Measurements from ENCODE around the gene LRRC3. TPM values are rescaled to one million over a fixed set of nuclear protein-coding genes. Genes with fewer than 3 reads are reported as not detected.
A peak's percentile ranks its signal among the peaks of the same experiment; 100 is the strongest.

Gene LRRC3
- total and polyA plus RNA-seq, 2 experiments from 2014 or later = 4.1 to 9.5 TPM

DNA sequence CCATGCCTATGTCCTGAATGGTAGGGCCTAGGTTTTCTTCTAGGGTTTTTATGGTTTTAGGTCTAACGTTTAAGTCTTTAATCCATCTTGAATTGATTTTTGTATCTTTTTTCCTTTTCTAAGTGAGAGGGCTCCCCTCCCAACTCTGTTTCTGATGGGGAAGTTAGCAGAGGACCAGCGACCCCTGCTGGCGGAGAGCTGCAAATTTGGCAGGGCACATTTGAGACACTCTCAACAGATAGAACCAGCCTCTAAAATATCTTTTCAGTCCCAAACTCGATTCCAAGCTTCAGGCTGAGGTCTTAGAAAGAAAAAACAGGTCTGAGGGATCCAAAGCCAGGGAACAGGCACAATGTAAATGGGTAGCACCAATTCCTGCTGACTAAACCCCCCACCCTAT lies 32.5 kb downstream of the LRRC3 start:
- no peak overlapping the region for H3K4me3 ChIP-seq
- TF ChIP-seq, protein P1, sequence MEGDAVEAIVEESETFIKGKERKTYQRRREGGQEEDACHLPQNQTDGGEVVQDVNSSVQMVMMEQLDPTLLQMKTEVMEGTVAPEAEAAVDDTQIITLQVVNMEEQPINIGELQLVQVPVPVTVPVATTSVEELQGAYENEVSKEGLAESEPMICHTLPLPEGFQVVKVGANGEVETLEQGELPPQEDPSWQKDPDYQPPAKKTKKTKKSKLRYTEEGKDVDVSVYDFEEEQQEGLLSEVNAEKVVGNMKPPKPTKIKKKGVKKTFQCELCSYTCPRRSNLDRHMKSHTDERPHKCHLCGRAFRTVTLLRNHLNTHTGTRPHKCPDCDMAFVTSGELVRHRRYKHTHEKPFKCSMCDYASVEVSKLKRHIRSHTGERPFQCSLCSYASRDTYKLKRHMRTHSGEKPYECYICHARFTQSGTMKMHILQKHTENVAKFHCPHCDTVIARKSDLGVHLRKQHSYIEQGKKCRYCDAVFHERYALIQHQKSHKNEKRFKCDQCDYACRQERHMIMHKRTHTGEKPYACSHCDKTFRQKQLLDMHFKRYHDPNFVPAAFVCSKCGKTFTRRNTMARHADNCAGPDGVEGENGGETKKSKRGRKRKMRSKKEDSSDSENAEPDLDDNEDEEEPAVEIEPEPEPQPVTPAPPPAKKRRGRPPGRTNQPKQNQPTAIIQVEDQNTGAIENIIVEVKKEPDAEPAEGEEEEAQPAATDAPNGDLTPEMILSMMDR (IDR thresholded peaks at IDR 0.05; ENCODE audit: low read depth, low read length) = peak; percentile 50
- no peak overlapping the region for H3K27ac ChIP-seq
- H3K27me3 ChIP-seq = no peaks in the 10 kb centered on the region
- H3K36me3 ChIP-seq = no peaks in the 10 kb centered on the region
- no peak for DNase-seq (ENCODE audit: low read depth in 1 of 2, low spot score in 1 of 2)
- H3K9me3 ChIP-seq (ENCODE audit: low read depth) = no peaks in the 10 kb centered on the region
- peaks cover 4% of the 10 kb centered on the region for H3K4me1 ChIP-seq (ENCODE audit: low read depth)

DNA sequence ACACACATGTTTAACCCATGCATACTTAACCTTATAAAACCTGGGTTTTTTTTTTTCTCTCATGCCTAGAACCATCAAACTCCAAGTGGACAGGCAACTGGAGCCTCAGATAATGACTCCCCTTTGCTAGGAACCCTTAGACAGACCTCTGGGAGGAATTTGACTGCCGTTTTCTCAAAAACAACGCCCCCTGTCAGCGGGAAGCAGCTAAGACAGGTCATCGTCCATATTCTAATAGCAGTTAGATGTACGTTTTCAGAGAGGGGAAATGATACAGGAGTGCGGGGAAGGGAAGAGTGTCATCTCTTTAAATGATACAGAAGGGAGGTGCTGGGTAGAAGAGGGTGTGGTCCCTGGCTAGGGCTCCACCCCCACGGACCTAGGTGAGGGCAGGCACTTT lies 34.7 kb downstream of the LRRC3 start:
- Histone ChIP-seq H3K27me3 (no peaks in the 10 kb centered on the region), H3K36me3 (no peaks in the 10 kb centered on the region), H3K27ac (no peak overlapping the region), H3K4me3 (no peak overlapping the region), H3K9me3 (ENCODE audit: low read depth) (no peaks in the 10 kb centered on the region), H3K4me1 (ENCODE audit: low read depth) (peaks cover 6% of the 10 kb centered on the region)
- no peak for DNase-seq (ENCODE audit: low read depth in 1 of 2, low spot score in 1 of 2)
- TF ChIP-seq, protein P1 (IDR thresholded peaks at IDR 0.05; ENCODE audit: low read depth, low read length) = peak; percentile 8

DNA sequence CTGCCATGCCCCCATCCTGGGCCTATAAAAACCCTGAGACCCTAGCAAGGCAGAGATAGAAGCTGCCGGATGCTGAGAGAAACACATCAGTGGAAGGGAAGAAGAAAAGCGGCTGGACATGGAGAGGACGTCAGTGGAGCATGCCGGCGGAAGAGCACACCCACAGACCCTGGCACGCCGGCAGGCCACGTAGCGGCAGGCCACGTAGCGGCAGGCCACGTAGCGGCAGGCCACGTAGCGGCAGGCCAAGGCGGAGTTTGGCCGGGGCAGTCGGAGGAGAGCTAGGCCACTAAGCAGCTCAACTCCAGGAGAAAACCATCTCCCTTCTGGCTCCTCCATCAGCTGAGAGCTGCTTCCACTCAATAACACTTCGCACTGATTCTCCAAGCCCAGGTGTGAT lies 35.1 kb downstream of the LRRC3 start:
- TF ChIP-seq, protein P1 (IDR thresholded peaks at IDR 0.05; ENCODE audit: low read depth, low read length) = no peak
- no peak overlapping the region for H3K4me3 ChIP-seq
- H3K27ac ChIP-seq = no peak overlapping the region
- peaks cover 9% of the 10 kb centered on the region for H3K4me1 ChIP-seq (ENCODE audit: low read depth)
- no peak for DNase-seq (ENCODE audit: low read depth in 1 of 2, low spot score in 1 of 2)
- H3K27me3 ChIP-seq = no peaks in the 10 kb centered on the region
- H3K36me3 ChIP-seq = no peaks in the 10 kb centered on the region
- H3K9me3 ChIP-seq (ENCODE audit: low read depth) = no peaks in the 10 kb centered on the region

DNA sequence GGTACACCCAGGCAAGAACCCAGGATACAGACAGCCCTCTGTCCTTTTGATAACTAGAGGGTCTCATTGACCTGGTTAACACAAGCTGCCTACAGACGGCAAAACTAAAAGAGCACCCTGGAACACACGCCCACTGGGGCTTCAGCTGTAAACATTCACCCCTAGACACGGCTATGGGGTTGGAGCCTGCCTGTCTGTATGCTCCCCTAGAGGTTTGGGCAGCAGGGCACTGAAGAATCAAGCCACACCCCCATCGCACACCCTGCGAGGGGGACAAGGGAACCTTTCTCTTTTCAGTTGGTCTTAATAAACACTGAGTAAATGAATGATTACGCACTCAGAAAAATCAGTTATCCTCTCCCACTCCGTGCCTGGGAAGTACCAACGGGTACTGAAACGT lies 35.5 kb downstream of the LRRC3 start:
- Histone ChIP-seq H3K4me3 (no peak overlapping the region), H3K36me3 (no peaks in the 10 kb centered on the region), H3K9me3 (ENCODE audit: low read depth) (no peaks in the 10 kb centered on the region), H3K27me3 (no peaks in the 10 kb centered on the region), H3K4me1 (ENCODE audit: low read depth) (peaks cover 10% of the 10 kb centered on the region), H3K27ac (no peak overlapping the region)
- DNase-seq (ENCODE audit: low read depth in 1 of 2, low spot score in 1 of 2) = no peak
- TF ChIP-seq, protein P1 (IDR thresholded peaks at IDR 0.05; ENCODE audit: low read depth, low read length) = no peak

DNA sequence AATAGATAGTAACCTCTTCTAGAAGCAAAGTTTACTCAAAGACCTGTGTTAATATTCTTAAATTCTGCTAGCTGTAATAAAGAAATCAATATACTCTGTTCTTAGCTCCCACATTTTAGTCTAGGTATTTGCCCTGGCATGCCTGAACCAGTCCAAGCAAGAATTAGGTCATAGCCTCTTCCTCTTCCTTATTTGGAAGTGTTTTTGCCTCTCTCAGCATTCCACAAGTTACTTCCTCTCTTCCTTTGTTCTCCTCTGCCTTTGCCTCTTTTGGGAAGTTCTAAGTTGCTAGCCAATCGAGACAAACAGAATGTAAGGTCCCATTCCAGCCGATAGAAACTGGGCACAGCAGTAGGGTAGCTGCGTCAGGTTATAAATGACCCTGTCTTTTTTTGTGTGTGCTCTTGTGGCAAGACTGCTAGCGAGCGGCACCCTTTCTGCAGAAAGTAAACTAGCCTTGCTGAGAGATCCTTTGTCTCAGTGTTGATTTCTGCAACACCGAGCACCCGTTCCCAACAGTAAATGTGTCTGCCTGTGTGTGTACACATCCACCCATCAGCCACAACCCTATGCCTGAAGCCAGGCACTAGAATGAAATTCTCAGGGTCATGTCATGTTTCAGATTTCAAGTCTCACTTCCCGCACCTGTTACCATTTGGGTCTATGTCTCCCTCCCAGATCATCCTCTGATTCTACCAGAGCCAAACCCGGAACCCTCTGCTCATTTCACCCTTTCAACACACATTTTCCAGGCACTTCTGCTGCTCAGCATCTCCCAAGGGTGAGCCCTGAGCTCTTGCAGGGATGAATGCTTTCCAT lies 37.5 kb downstream of the LRRC3 start:
- TF ChIP-seq, protein P1 (IDR thresholded peaks at IDR 0.05; ENCODE audit: low read depth, low read length) = no peak
- no peak overlapping the region for H3K4me3 ChIP-seq
- DNase-seq (ENCODE audit: low read depth in 1 of 2, low spot score in 1 of 2) = no peak
- no peaks in the 10 kb centered on the region for H3K27me3 ChIP-seq
- no peak overlapping the region for H3K27ac ChIP-seq
- peaks cover 30% of the 10 kb centered on the region for H3K4me1 ChIP-seq (ENCODE audit: low read depth)
- H3K36me3 ChIP-seq = no peaks in the 10 kb centered on the region
- H3K9me3 ChIP-seq (ENCODE audit: low read depth) = no peaks in the 10 kb centered on the region

All from cardiac muscle cell (in vitro differentiated cells and primary cell).